Esophagus muscularis mucosa (tissue), 4 donors: ENCODE measurements around the gene ST6GAL1. TPM values are rescaled to one million over a fixed set of nuclear protein-coding genes. Genes with fewer than 3 reads are reported as not detected.

ENCODE experiments used
- DNase-seq: peaks from one replicate; pipeline ENCODE4 v3.0.0-alpha.2; 2017; ENCODE audit errors: extremely low spot score
- H3K27ac ChIP-seq, 4 donors: fragments of 200-600 bp; sonication (generic); replicated peaks in 1 of 4; 1 replicate in 3 of 4; 2 replicates in 1 of 4; pipeline ENCODE4 v1.5.1; 2016 to 2019; ENCODE audit warnings: mild to moderate bottlenecking in 1 of 4
- H3K27me3 ChIP-seq, 4 donors: fragments of 200-600 bp; sonication (generic); one replicate each; pipeline versions ENCODE4 v1.5.1 to v1.6.0; 2016 to 2019
- H3K36me3 ChIP-seq, 4 donors: fragments of 200-600 bp; sonication (generic); one replicate each; pipeline ENCODE4 v1.5.1; 2016 to 2019
- H3K4me1 ChIP-seq, 4 donors: fragments of 200-600 bp; sonication (generic); one replicate each; pipeline ENCODE4 v1.5.1; 2016 to 2019
- H3K4me3 ChIP-seq, 4 donors: fragments of 200-600 bp; sonication (generic); 1 replicate in 2 of 4; 2 replicates in 2 of 4; pipeline ENCODE4 v1.5.1; 2016 to 2019; ENCODE audit warnings: mild to moderate bottlenecking in 4 of 4, moderate library complexity in 1 of 4
- H3K9me3 ChIP-seq, 4 donors: fragments of 200-600 bp; sonication (generic); 1 replicate in 3 of 4; 2 replicates in 1 of 4; pipeline ENCODE4 v1.5.1; 2016 to 2019
- CTCF ChIP-seq, 3 experiments: fragments of 200-600 bp in 2 of 3; fragments of 450-650 bp in 1 of 3; sonication (generic) in 2 of 3; IDR thresholded peaks; one replicate each; pipeline ENCODE4 v1.5.1; 2017 to 2019; ENCODE audit warnings: antibody characterized with exemption in 3 of 3, mild to moderate bottlenecking in 2 of 3, moderate library complexity in 1 of 3
- EP300 ChIP-seq: sonication (generic); formaldehyde crosslinking; IDR thresholded peaks from one replicate; pipeline ENCODE4 v1.6.1; 2017; ENCODE audit warnings: antibody characterized with exemption
- POLR2A ChIP-seq: fragments of 450-650 bp; IDR thresholded peaks from one replicate; pipeline ENCODE4 v1.6.1; 2017; ENCODE audit warnings: antibody characterized with exemption, moderate library complexity, mild to moderate bottlenecking, low read depth
- POLR2AphosphoS5 ChIP-seq, 2 donors: sonication (generic); formaldehyde crosslinking; IDR thresholded peaks; one replicate each; pipeline ENCODE4 v1.6.1; 2017; ENCODE audit warnings: antibody characterized with exemption in 2 of 2
- WGBS: methylation state at CpG from one replicate; pipeline ENCODE4 v1.1.5; 2018; 5-methylcytosine and 5-hydroxymethylcytosine counted together
- intact Hi-C: fragments of 100-400 bp; cut with DNase I; formaldehyde crosslinking; loops from one replicate; pipeline ENCODE4 v1.15.1; 2023
- total RNA-seq, 4 donors: library from RNA; depleted of rRNA; stranded (reverse); fragments of >200 nt; gene quantifications; one replicate each; pipeline versions ENCODE4 v1.1.0 to v1.2.1, GENCODE V29; 2016

Gene ST6GAL1
- total RNA-seq, 4 donors from 2014 or later = 15.4 to 29.6 (median 24.4) TPM

GRCh38 chr3:187112934-187113793 is 182.8 kb downstream of the ST6GAL1 start:
- intact Hi-C loops = loop anchor here (5.0 kb wide), 1 partner anchor 54 kb away; no protein-coding TSS in a partner anchor
- DNase-seq = no peak

GRCh38 chr3:187114511-187114910 is 184.2 kb downstream of the ST6GAL1 start:
- no peak overlapping the region for H3K27ac ChIP-seq
- no peaks in the 10 kb centered on the region for H3K27me3 ChIP-seq
- TF ChIP-seq CTCF (IDR thresholded peaks at IDR 0.05) = no peak
- no peak for TF ChIP-seq EP300
- TF ChIP-seq POLR2AphosphoS5 (IDR thresholded peaks at IDR 0.05) = no peak
- no peak for TF ChIP-seq POLR2A
- no peaks in the 10 kb centered on the region for H3K9me3 ChIP-seq
- H3K4me3 ChIP-seq = no peak overlapping the region
- 98% methylated on average over 2 of the region's 2 CpGs for WGBS
- H3K36me3 ChIP-seq = no peaks in the 10 kb centered on the region
- DNase-seq = no peak
- intact Hi-C loops = loop anchor here (5.0 kb wide), 1 partner anchor 53 kb away; no protein-coding TSS in a partner anchor
- no peaks in the 10 kb centered on the region for H3K4me1 ChIP-seq

More at GRCh38 chr3:187112934-187113793, 182.8 kb downstream of the ST6GAL1 start:
- no peaks in the 10 kb centered on the region for H3K27me3 ChIP-seq
- no peak overlapping the region for H3K27ac ChIP-seq
- TF ChIP-seq EP300 (no peak), POLR2A (no peak), POLR2AphosphoS5 (IDR thresholded peaks at IDR 0.05) (no peak), CTCF (IDR thresholded peaks at IDR 0.05) (peak; percentile 36 to 65 (median 56))
- H3K9me3 ChIP-seq = no peaks in the 10 kb centered on the region
- WGBS = 42% methylated on average over 2 of the region's 2 CpGs
- H3K4me3 ChIP-seq = no peak overlapping the region
- H3K4me1 ChIP-seq = no peaks in the 10 kb centered on the region
- no peaks in the 10 kb centered on the region for H3K36me3 ChIP-seq

DNA sequence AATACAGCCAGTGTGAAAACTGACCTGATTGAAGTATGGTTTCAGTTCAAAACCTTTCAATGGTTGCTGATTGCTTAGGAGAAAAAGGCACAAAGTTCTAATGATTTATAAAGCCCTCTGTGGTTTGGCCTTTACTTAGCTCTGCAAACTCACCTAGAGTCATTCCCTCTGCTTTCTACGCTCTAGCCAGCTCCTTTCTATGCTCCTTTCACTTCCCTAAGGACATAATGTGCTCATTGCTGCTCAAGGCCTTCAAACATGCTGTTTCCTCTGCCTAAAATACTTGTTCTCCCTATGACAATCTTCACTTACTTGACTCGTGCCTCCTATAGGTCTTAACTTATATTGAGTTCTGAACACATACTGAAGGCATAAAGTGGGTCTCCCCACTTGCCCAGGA is 190.0 kb downstream of the ST6GAL1 start:
- no peak overlapping the region for H3K4me3 ChIP-seq
- no peaks in the 10 kb centered on the region for H3K27me3 ChIP-seq
- DNase-seq = no peak
- no peaks in the 10 kb centered on the region for H3K36me3 ChIP-seq
- H3K9me3 ChIP-seq = no peaks in the 10 kb centered on the region
- H3K27ac ChIP-seq = no peak overlapping the region
- no peak for TF ChIP-seq EP300
- no peak for TF ChIP-seq POLR2A
- no peak for TF ChIP-seq CTCF (IDR thresholded peaks at IDR 0.05)
- no peak for TF ChIP-seq POLR2AphosphoS5 (IDR thresholded peaks at IDR 0.05)
- no peaks in the 10 kb centered on the region for H3K4me1 ChIP-seq
- WGBS = 86% methylated on average over 2 of the region's 2 CpGs
- intact Hi-C loops = no loop called here

DNA sequence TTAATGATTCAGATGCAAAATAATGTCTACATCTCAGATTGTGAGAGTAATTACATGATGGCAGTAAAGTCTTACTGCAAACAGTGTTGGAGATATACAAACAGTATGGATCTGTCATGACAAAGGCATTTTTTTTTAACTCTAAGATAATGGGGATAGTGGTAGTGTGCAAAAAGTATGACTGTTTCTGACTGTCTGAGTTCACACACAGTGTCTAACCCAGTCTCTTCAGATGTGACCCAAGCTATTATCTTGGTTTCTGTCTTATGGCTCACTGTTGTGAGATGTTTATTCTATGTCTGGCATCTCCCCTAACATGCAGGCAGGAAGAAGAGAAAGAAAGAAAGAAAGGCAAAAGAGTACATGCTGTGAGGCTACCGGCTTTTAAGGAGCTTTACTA is 191.9 kb downstream of the ST6GAL1 start:
- H3K27ac ChIP-seq = no peak overlapping the region
- intact Hi-C loops = no loop called here
- DNase-seq = no peak
- H3K36me3 ChIP-seq = no peaks in the 10 kb centered on the region
- TF ChIP-seq EP300 = no peak
- no peak for TF ChIP-seq POLR2AphosphoS5 (IDR thresholded peaks at IDR 0.05)
- TF ChIP-seq POLR2A = no peak
- TF ChIP-seq CTCF (IDR thresholded peaks at IDR 0.05) = no peak
- H3K4me1 ChIP-seq = no peaks in the 10 kb centered on the region
- H3K4me3 ChIP-seq = no peak overlapping the region
- WGBS = 92% methylated on average over 1 of the region's 1 CpG
- H3K9me3 ChIP-seq = no peaks in the 10 kb centered on the region
- H3K27me3 ChIP-seq = no peaks in the 10 kb centered on the region
